ENCODE data around the gene ISOC1.

Gene ISOC1

DNA sequence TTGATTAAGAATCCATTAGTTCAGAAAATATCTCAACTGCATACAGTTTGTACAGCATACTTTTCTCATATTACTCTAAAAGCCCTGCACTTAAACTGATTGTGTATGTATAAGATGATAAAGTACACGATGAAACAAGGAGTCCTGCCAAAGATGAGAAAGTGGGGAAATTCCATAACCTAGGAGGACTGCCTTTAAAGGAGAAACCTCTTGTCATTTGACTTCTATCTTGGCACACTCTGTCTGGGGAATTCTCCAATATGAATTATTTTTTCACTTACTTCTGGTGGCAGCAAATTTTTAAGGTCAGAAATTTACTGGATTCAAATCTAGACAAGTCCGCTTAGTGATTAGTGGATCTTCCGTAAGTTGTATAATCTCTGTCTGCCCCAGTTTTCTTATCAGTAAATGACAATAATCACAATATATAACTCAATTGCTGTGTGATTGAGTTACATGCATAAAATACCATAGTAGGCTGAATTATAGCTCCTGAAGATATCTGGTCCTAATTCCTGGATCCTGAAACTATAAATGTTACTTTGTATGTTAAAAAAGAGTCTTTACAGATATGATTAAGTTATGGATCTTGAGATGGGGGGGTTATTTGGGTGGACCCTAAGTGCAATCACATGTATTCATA lies 17.0 kb upstream of the ISOC1 start:
- TF ChIP-seq, protein P1, sequence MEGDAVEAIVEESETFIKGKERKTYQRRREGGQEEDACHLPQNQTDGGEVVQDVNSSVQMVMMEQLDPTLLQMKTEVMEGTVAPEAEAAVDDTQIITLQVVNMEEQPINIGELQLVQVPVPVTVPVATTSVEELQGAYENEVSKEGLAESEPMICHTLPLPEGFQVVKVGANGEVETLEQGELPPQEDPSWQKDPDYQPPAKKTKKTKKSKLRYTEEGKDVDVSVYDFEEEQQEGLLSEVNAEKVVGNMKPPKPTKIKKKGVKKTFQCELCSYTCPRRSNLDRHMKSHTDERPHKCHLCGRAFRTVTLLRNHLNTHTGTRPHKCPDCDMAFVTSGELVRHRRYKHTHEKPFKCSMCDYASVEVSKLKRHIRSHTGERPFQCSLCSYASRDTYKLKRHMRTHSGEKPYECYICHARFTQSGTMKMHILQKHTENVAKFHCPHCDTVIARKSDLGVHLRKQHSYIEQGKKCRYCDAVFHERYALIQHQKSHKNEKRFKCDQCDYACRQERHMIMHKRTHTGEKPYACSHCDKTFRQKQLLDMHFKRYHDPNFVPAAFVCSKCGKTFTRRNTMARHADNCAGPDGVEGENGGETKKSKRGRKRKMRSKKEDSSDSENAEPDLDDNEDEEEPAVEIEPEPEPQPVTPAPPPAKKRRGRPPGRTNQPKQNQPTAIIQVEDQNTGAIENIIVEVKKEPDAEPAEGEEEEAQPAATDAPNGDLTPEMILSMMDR (IDR thresholded peaks at IDR 0.05; ENCODE audit: extremely low read depth, missing control alignments), result no peak
- no peak for DNase-seq (ENCODE audit: low spot score)

DNA sequence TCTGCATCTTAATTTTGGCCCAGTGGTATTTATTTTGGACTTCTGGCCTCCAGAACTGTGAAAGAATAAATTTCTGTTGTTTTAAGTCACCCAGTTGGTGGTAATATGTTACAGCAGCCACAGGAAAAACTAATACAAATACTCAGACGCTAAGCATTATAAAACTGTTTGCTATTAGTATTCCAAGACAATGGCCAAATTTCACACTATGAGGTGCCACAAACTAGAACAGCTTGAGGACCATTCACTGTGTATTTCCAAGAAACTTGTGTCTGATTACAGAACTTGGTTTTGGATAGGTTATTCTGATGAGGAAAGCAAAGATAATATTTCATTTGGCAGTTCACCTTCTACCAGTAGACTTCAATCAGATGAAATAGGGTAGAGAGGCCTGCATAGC lies 16.3 kb upstream of the ISOC1 start:
- TF ChIP-seq, protein P1 (IDR thresholded peaks at IDR 0.05; ENCODE audit: extremely low read depth, missing control alignments), result no peak
- no peak for DNase-seq (ENCODE audit: low spot score)

DNA sequence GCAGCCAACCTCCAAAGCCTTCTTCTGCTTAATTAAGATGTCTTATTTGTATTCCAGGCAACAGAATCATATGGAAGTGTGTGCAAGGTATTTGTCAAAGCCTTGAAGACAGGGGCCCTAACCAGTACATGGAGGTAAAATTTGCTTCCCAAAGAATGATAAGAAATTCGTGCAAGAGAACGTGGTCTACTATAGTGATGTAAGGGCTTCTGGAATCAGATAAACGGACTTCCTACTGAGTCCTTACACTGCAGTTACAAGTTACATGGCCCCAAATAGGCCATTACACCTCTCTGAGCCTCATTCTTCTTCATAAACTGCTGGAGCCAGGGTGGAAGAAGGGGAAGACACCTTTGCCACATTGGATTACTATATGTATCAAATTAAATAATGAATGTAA lies 15.9 kb upstream of the ISOC1 start:
- no peak for DNase-seq (ENCODE audit: low spot score)
- TF ChIP-seq, protein P1 (IDR thresholded peaks at IDR 0.05; ENCODE audit: extremely low read depth, missing control alignments), result no peak

DNA sequence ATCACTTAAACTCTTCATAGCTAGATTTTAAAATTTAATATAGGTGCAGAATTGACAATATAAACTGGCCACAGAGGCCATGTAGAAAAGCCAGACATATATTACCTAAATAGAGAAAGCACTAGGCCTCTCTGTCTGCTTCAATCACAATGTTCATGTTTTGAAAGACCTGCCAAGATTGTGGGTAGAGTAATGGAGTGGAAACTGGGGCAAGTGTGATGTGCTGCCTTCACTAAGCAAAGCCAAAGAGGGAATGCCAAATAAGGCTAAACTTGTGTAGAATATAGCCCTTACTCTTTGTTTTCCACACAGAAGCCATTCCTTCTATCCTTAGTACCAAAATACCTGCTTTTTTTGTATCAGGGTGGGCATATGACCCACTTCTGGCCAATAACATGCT lies 15.1 kb upstream of the ISOC1 start:
- no peak for DNase-seq (ENCODE audit: low spot score)
- TF ChIP-seq, protein P1 (IDR thresholded peaks at IDR 0.05; ENCODE audit: extremely low read depth, missing control alignments), result no peak

DNA sequence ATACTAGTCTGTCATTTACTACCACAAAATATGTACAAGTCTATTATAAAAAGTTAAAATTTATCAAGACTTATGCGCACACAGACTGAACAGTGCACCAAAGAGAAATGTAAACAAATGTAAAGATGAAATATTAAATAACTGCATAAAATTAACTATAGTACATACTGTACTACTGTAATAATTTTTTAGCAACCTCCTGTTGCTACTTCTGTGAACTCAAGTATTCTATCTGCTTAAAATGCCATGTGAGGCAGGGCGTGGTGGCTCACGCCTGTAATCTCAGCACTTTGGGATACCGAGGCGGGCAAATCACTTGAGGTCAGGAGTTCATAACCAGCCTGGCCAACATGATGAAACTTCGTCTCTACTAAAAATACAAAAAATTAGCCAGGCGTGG lies 13.8 kb upstream of the ISOC1 start:
- TF ChIP-seq, protein P1 (IDR thresholded peaks at IDR 0.05; ENCODE audit: extremely low read depth, missing control alignments), result no peak
- no peak for DNase-seq (ENCODE audit: low spot score)

DNA sequence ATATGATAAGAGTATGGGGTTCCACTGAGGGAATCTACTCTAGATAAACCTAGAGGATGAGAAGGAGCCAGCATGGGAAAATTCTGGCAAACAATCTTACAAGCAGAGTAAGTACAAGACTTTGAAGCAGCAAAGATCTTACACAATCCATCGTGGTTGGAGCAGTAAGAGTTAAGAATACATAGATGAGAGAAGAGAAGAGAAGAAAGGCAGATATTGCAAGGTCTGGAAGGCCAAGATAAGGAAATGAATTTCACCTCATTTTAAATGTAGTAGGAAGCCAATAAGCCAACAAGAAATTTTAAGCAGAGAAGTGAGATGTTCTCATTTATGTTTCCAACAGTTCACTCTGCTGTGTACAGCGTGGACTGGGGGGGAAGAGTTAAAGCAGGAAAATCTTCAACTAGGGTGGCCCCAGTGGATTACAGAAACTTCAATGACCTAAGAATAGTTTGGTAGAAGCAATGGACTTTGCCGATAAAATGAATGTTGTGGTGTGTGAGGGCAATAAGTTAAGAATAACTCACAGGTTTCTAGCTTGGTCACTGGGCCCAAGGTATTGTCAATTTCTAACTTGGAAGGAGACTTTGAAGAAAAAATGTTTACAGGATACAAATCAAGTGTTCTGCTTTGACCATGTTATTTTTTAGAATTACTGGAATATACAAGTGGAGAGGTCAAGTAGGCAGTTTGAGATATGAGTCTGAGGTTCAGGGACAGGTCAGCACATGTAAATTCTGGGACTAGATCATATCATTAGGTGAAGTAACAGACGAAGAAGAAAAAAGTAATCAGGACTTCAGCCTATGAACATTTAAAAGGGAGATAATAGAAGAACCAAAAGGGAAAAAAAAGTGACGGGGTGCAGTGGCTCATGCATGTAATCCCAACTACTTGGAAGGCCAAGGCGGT lies 12.1 kb upstream of the ISOC1 start:
- DNase-seq (ENCODE audit: low spot score), result no peak
- TF ChIP-seq, protein P1 (IDR thresholded peaks at IDR 0.05; ENCODE audit: extremely low read depth, missing control alignments), result no peak

Measured in GM20000 (cell line).